ENCODE data around the gene NOS2.
A peak's percentile ranks its signal among the peaks of the same experiment; 100 is the strongest.
"Not testable (repeated sequence)": the region's sequence is repeated elsewhere in the genome, so short reads cannot be mapped to it uniquely, and the experiment has no call there.

NOS2 gene

DNA sequence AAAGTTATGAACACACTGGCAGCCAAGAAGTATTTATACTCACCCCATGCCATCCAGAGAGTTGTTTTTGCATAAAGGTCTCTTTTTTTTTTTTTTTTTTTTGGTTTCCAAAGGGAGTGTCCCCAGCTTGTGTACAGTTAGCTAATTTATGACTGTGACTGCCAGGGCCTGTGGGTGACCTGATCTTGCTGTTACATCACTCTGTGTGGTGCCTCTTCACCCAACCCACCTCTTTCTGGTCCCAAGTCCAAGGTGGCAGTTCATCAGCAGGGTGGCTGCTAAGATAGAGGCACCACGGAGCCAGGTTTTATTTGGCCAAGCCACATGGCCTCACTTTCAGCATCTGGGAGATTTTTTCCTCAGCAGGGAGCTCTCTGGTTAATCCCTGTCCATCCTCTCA, at the start of gene NOS2:
TSS of gene NOS2 (minus strand) at position 8 of the 400 bp plus-strand sequence. CDS start 1,720 bp downstream, outside the sequence.
- DNase-seq: no peak

DNA sequence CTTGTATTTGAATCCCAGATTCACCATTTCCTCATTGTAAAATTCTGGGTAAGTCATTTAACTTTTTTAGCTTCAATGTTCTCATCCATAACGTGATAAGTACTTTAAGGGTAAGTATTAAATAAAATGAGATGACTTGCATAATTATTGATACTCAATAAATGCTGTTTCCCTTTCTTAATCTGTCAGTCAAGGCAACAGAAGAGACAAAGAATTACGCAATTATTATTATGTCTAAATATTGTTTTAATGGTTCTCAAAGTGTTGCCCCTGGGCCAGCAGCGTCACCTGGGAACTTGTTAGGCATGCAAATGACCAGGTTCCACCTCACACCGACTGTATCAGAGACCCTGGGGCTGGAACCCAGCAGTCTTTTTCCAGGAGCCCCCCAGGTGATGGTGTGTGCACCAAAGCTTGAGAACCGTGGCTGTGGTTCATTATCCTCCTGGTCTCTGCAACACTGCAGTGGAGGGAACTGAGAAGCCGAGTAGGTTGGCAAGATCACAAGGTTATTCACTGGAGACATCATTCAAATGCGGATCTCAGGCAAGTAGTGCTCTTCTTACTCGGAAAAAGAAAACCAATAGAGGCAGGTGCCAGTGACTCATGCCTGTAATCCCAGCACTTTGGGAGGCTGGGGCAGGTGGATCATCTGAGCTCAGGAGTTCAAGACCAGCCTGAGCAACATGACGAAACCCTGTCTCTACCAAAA, 49.3 kb upstream of the NOS2 start:
- DNase-seq: no peak

DNA sequence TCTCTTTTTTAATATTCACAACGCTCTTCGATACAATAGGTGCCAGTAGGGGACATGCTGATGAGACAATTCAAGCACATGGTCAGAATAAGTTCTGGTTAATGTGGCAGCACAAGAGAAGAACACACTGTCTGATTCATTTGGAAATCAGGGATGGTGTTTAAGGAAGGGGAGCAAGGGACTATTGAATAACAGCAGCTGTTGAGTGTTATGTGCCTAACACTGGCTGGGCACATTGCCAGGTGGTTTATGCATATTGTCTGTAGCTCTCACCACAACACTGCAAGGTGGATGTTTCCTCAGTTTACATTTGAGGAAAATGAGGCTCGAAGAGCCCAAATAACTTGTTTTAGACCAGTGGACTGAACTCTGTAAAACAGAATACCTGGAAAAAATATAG, 48.6 kb upstream of the NOS2 start:
- no peak for DNase-seq

DNA sequence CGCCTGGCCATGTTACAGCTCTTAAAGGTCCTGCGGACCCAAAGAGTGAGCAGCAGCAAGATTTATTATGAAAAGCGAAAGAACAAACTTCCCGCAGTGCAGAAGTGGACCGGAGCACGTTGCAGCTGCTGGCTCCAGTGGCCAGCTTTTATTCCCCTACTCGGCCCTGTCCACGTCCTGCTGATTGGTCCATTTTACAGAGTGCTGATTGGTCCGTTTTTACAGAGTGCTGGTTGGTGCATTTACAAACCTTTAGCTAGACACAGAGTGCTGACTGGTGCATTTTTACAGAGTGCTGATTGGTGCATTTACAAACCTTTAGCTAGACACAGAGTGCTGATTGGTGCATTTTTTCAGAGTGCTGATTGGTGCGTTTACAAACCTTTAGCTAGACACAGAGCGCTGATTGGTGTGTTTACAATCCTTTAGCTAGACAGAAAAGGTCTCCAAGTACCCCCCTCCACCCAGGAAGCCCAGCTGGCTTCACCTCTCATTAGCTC, 46.5 kb upstream of the NOS2 start:
- DNase-seq: not testable (repeated sequence)

GRCh38 chr17:27846042-27846655, 45.8 kb upstream of the NOS2 start:
- DNase-seq: peak; percentile 19

DNA sequence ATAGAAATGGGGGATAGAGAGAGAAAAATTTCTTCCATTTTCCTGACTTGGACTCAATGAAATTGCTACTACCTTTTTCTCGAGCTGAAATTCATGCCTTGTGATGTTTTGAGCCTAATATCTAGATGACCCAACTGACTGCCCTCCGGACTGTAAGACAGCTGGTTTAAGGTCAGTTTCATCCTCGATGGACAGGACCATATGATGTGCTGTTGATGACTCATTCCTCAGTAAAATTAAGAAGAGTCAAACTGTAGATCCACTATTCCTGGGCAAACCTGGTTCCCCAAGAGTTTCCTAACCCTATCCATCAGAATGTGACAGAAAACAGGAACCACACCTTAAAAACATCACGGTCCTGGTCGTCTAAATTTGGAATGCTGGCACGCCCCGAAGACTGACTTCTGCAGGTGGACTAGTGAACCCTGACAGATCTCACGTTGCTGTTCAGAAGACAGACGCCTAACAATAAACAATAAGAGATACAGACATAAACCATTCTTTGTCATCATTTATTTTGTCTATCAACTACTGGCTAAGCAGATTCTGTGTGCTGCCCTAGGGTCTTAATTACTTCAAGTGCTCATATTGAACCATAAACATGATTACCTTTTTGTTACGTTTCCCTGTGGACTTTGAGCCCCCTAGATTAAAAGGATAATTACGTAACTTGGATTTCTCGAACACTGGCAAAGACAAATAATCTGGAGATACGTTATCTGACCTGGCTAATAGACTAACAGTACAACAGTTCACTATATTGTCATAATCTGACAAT, 45.1 kb upstream of the NOS2 start:
- DNase-seq: no peak

DNA sequence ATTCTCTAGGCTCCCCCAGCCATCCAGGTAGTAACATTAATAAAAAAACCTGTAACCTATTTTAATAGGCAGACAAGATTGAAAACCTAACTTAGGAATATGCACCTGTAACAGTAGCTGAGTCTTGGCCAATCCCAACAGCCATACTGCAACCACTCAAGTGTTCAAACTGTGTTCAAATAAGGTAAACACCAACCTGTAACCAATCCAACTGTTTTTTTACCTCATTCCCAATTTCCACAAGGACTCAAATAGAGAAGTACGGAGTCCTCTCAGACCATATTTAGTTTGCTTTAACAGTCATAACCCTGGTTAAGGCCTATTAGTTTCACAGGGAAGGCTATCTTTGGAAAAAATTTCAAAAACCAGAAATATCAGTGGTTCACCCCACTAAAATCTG, 40.4 kb upstream of the NOS2 start:
- DNase-seq: no peak

DNA sequence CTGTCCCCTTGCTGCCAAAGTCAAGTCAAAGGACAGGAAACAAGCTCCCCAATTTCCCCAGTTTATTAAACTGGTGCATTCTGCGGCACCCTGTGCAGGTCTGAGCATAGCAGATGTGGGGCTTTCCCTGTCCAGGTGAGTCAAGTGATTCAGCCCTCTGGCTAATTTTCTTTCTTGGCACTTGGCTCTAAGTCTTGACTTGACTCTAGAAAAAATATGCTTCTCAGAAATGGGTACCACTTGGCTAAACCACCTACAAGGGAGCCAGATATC, 40.0 kb upstream of the NOS2 start:
- not testable (repeated sequence) for DNase-seq

DNA sequence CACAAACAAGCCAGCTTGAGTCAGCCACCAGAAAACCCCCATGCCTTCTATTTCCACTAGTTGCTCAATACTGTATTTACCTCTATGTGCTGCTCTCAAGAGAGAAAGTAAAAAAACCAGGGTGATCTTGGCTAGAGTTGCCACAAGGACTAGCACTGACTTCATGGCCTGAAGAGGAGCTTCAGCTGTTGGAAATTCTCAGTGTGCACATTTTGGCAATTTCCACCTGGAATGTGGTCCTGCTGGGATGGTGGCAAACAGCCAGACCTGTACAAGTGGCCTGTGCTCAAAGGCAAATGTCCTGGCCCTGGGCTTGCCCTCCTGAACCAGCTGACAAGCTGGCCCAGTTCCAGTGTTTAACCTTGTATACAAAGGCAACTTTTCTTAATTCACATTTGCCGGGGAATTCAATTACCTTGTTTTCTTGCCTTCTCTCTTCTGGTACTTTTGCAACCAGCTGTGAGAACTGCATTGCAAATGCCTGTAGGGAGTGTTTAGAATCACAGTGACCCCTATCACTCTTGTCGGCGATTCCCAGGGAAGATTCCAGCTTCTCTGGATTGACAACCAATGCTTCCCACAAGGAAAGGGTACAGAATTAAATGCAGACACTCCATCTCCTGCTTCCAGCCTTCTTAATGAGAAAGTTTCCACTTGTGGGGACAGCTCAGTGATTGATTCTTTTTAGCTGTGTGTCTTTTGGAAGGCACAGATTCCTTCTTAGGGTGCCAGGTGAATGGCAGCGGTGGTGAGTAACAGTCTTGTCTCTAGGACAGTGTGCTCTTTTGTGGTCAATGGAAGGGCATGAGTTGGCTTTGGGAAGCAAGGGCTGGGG, 39.5 kb upstream of the NOS2 start:
- DNase-seq: not testable (repeated sequence)

DNA sequence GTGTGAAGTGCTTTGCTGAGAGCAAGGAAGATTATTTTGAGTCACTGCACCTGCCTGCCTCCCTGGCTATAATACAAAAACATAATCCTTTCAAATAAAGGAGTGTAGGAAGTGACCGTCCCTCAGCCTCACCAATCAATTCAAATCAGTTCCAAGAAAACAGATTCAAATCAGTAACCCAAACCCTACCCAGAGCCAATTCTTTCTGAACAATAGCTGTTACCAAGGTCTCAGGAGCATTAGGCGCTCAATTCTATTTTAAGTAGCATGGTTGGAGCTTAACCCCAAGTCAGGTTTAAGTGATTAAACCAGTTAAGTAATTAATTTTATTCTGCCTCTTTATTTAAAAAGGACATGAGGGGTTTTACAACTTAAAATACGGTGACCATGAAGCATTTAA, 38.3 kb upstream of the NOS2 start:
- DNase-seq: not testable (repeated sequence)

GRCh38 chr17:27837769-27838168, 37.4 kb upstream of the NOS2 start:
- not testable (repeated sequence) for DNase-seq

GRCh38 chr17:27836651-27837050, 36.3 kb upstream of the NOS2 start:
- DNase-seq: no peak

GRCh38 chr17:27834571-27834970, 34.2 kb upstream of the NOS2 start:
- no peak for DNase-seq

DNA sequence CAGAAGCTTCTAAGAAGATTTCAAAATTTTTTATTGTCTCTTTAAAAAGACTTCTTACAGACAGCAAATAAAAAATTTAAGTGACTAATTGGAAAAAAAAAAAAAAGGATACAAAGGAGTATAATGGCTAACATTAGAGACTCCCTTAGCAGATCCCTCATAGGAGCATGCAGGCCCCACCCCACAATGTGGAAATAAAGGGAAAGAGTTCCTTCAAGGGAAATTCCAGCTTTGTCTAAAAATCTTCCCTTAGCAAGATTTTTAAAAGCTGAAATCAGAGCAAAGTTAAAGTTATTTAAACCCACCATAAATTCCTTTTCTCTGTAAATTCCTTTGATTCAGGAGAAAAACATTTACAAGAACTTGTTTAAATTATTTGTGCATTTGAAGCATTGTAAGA, 32.5 kb upstream of the NOS2 start:
- no peak for DNase-seq

GRCh38 chr17:27829888-27830287, 29.6 kb upstream of the NOS2 start:
- DNase-seq: not testable (repeated sequence)

DNA sequence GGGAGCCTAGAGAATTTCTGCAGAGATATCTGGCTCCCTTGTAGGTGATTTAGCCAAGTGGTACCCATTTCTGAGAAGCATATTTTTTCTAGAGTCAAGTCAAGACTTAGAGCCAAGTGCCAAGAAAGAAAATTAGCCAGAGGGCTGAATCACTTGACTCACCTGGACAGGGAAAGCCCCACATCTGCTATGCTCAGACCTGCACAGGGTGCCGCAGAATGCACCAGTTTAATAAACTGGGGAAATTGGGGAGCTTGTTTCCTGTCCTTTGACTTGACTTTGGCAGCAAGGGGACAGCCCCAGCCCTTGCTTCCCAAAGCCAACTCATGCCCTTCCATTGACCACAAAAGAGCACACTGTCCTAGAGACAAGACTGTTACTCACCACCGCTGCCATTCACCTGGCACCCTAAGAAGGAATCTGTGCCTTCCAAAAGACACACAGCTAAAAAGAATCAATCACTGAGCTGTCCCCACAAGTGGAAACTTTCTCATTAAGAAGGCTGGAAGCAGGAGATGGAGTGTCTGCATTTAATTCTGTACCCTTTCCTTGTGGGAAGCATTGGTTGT, 28.9 kb upstream of the NOS2 start:
- not testable (repeated sequence) for DNase-seq

GRCh38 chr17:27825459-27825858, 25.1 kb upstream of the NOS2 start:
- no peak for DNase-seq

DNA sequence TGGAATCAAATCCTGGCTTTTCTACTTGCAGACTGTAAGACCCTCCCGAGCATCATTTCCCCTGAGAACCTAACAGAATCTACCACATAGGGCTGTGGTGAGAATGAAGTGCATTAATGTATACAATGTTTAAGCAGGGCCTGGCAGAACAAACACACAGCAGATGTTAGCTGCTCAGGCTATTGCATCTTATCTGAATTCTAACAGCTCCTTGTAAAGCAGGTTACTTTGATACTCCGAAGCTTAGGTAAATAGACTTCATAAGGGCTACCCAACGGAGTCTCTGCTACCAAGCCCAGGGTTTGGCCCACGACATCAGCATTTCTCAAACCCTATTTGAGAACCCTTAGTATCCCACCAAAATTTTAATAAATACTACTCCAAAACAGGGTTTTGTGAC, 24.4 kb upstream of the NOS2 start:
- no peak for DNase-seq

GRCh38 chr17:27824176-27824715, 23.9 kb upstream of the NOS2 start:
- DNase-seq: no peak

DNA sequence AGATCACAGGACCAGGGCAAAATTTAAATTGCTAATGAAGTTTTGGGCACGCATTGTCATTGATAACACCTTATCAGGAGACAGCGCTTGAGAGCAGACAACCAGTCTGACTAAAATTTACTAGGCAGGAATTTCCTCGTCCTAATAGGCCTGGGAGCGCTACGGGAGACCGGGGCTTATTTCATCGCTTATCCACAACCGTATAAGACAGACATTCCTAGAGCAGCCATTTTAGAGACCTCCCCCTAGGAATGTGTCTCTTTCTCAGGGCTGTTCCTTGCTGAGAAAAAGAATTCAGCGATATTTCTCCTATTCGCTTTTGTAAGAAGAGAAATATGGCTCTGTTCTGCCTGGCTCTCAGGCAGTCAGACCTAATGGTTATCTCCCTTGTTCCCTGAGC, 21.8 kb upstream of the NOS2 start:
- DNase-seq: not testable (repeated sequence)

DNA sequence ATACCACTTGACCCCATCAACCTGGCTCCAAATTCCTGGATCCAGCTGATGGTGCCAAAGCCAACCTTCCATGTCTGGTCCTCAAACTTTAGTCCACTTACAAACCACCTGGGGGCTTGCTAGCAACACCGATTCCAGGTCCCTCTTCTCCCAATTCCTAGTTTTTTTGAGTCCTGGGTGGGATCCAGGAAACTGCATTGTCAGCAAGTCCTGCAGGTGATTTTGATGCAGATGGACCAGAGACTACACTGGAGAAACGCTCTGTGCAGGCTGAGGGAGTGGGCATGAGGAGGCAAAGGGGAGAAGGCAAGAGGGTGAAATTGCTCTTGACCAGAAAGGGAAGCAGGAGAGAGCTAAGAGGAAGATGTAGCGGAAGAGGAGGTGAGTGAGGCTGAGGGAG, 21.0 kb upstream of the NOS2 start:
- DNase-seq: no peak

- no peak for DNase-seq
Observed at GRCh38 chr17:27819145-27819544, 18.8 kb upstream of the NOS2 start.
